Gastrocnemius medialis (tissue), 4 donors: ENCODE data around the gene THRA.

ENCODE experiments used
- POLR2A ChIP-seq, 2 donors: fragments of 450-650 bp; IDR thresholded peaks; one replicate each; pipeline ENCODE4 v1.6.1; 2017; ENCODE audit warnings: antibody characterized with exemption in 2 of 2, mild to moderate bottlenecking in 2 of 2, moderate library complexity in 2 of 2
- TF ChIP-seq, protein P1 (sequence below), 5 experiments: fragments of 450-650 bp in 3 of 5; fragments of 200-600 bp in 2 of 5; sonication (generic) in 2 of 5; IDR thresholded peaks in 4 of 5; conservative IDR thresholded peaks in 1 of 5; 1 replicate in 4 of 5; 2 replicates in 1 of 5; pipeline ENCODE4 v1.5.1; 2016 to 2019; ENCODE audit warnings: antibody characterized with exemption in 5 of 5, mild to moderate bottlenecking in 3 of 5, moderate library complexity in 3 of 5

DNA sequence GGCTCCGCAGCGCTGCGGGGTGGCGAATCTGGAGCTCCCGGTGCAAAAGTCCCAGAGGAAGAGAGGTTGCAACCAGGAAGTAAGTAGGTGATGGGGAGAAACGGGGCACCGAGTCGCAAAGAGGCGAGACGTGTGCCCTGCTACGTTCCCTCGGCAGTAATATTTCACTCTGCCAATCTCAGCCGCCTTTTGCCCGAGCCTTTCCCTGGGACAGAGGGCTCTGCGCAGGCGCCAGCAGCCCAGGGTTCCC, 37.6 kb downstream of the THRA start, which contains the start of gene NR1D1:
- TF ChIP-seq, protein P1, sequence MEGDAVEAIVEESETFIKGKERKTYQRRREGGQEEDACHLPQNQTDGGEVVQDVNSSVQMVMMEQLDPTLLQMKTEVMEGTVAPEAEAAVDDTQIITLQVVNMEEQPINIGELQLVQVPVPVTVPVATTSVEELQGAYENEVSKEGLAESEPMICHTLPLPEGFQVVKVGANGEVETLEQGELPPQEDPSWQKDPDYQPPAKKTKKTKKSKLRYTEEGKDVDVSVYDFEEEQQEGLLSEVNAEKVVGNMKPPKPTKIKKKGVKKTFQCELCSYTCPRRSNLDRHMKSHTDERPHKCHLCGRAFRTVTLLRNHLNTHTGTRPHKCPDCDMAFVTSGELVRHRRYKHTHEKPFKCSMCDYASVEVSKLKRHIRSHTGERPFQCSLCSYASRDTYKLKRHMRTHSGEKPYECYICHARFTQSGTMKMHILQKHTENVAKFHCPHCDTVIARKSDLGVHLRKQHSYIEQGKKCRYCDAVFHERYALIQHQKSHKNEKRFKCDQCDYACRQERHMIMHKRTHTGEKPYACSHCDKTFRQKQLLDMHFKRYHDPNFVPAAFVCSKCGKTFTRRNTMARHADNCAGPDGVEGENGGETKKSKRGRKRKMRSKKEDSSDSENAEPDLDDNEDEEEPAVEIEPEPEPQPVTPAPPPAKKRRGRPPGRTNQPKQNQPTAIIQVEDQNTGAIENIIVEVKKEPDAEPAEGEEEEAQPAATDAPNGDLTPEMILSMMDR (IDR thresholded peaks at IDR 0.05 in 4 of 5, conservative IDR thresholded peaks at IDR 0.05 in 1 of 5): no peak
- TF ChIP-seq POLR2A (IDR thresholded peaks at IDR 0.05): peak; percentile 98 to 99
